Nephron progenitor cell (in vitro differentiated cells): ENCODE measurements around the gene ISOC2.
"Not testable (repeated sequence)": the region's sequence is repeated elsewhere in the genome, so short reads cannot be mapped to it uniquely, and the experiment has no call there.

Source experiments
- DNase-seq: peaks from one replicate; pipeline ENCODE4 v3.0.0; 2021
- H3K27ac Mint-ChIP-seq: 2 replicates; pipeline ENCODE4 v1.8.0; 2021; ENCODE audit warnings: mild to moderate bottlenecking, moderate library complexity, mixed read lengths
- H3K27me3 Mint-ChIP-seq: 2 replicates; pipeline ENCODE4 v1.8.0; 2021; ENCODE audit warnings: mild to moderate bottlenecking, low read depth, mixed read lengths; ENCODE audit not compliant: poor library complexity
- H3K36me3 Mint-ChIP-seq: 2 replicates; pipeline ENCODE4 v1.8.0; 2021; ENCODE audit warnings: low read depth, mixed read lengths
- H3K4me1 Mint-ChIP-seq: 2 replicates; pipeline ENCODE4 v1.8.0; 2021; ENCODE audit warnings: mixed read lengths
- H3K4me3 Mint-ChIP-seq: 2 replicates; pipeline ENCODE4 v1.8.0; 2021; ENCODE audit warnings: mild to moderate bottlenecking, moderate library complexity, mixed read lengths
- H3K9me3 Mint-ChIP-seq: 2 replicates; pipeline ENCODE4 v1.8.0; 2021; ENCODE audit warnings: mild to moderate bottlenecking, moderate library complexity, mixed read lengths
- CTCF ChIP-seq: fragments of 200-600 bp; sonication (generic); IDR thresholded peaks from 2 replicates; pipeline ENCODE4 v1.5.0; 2021; ENCODE audit warnings: antibody characterized with exemption

ISOC2 gene

GRCh38 chr19:55503157-55503501, 41.7 kb upstream of the ISOC2 start:
- Mint-ChIP-seq H3K4me3 (no peak overlapping the region), H3K27me3 (peaks cover 63% of the 10 kb centered on the region), H3K9me3 (peaks cover 32% of the 10 kb centered on the region), H3K4me1 (peaks cover 16% of the 10 kb centered on the region), H3K27ac (no peak overlapping the region), H3K36me3 (peaks cover 19% of the 10 kb centered on the region)
- no peak for TF ChIP-seq CTCF
- no peak for DNase-seq

GRCh38 chr19:55502197-55502952, 40.9 kb upstream of the ISOC2 start:
- Mint-ChIP-seq H3K9me3 (peaks cover 32% of the 10 kb centered on the region), H3K27ac (no peak overlapping the region), H3K4me1 (peaks cover 10% of the 10 kb centered on the region), H3K36me3 (peaks cover 19% of the 10 kb centered on the region), H3K27me3 (peaks cover 61% of the 10 kb centered on the region), H3K4me3 (no peak overlapping the region)
- no peak for TF ChIP-seq CTCF
- DNase-seq = no peak

GRCh38 chr19:55500368-55500952, 39.0 kb upstream of the ISOC2 start:
- H3K9me3 Mint-ChIP-seq = peaks cover 29% of the 10 kb centered on the region
- peaks cover 48% of the 10 kb centered on the region for H3K27me3 Mint-ChIP-seq
- H3K27ac Mint-ChIP-seq = no peak overlapping the region
- H3K4me3 Mint-ChIP-seq = no peak overlapping the region
- no peak for TF ChIP-seq CTCF
- H3K4me1 Mint-ChIP-seq = peaks cover 24% of the 10 kb centered on the region
- H3K36me3 Mint-ChIP-seq = peaks cover 19% of the 10 kb centered on the region
- no peak for DNase-seq

GRCh38 chr19:55498246-55498840, 36.9 kb upstream of the ISOC2 start:
- peaks cover 27% of the 10 kb centered on the region for H3K27me3 Mint-ChIP-seq

GRCh38 chr19:55497763-55498162, 36.3 kb upstream of the ISOC2 start:
- Mint-ChIP-seq H3K27ac (no peak overlapping the region), H3K9me3 (peaks cover 7% of the 10 kb centered on the region), H3K27me3 (peaks cover 22% of the 10 kb centered on the region), H3K36me3 (peaks cover 11% of the 10 kb centered on the region), H3K4me1 (peaks cover 42% of the 10 kb centered on the region), H3K4me3 (no peak overlapping the region)
- no peak for TF ChIP-seq CTCF
- DNase-seq = no peak

More at GRCh38 chr19:55498246-55498840, 36.9 kb upstream of the ISOC2 start:
- Mint-ChIP-seq H3K36me3 (peaks cover 15% of the 10 kb centered on the region), H3K4me1 (peaks cover 37% of the 10 kb centered on the region), H3K9me3 (peaks cover 11% of the 10 kb centered on the region), H3K4me3 (no peak overlapping the region), H3K27ac (no peak overlapping the region)
- no peak for DNase-seq
- TF ChIP-seq CTCF = no peak

GRCh38 chr19:55496820-55497219, 35.4 kb upstream of the ISOC2 start:
- not testable (repeated sequence) for H3K9me3 Mint-ChIP-seq, H3K27ac Mint-ChIP-seq, H3K36me3 Mint-ChIP-seq, H3K4me3 Mint-ChIP-seq, DNase-seq
- H3K4me1 Mint-ChIP-seq = peaks cover 48% of the 10 kb centered on the region
- peaks cover 15% of the 10 kb centered on the region for H3K27me3 Mint-ChIP-seq
